Right lobe of liver (tissue), 4 donors: Measurements from ENCODE around the gene ASB15.

Experiments
- CTCF ChIP-seq, 4 donors: fragments of 200-600 bp in 3 of 4; fragments of 450-650 bp in 1 of 4; IDR thresholded peaks; one replicate each; pipeline versions ENCODE4 v1.5.1 to v1.8.0; 2016 to 2022; ENCODE audit warnings: antibody characterized with exemption in 4 of 4, mild to moderate bottlenecking in 2 of 4
- POLR2A ChIP-seq: fragments of 450-650 bp; IDR thresholded peaks from one replicate; pipeline ENCODE4 v1.6.1; 2017; ENCODE audit warnings: antibody characterized with exemption, mild to moderate bottlenecking
- donor health status: DM: no; HTN: no; CAD: no.
- donor health status: DM: no; HTN: no; CAD: no.
- donor health status: DM: no; HTN: yes; CAD: no.

DNA sequence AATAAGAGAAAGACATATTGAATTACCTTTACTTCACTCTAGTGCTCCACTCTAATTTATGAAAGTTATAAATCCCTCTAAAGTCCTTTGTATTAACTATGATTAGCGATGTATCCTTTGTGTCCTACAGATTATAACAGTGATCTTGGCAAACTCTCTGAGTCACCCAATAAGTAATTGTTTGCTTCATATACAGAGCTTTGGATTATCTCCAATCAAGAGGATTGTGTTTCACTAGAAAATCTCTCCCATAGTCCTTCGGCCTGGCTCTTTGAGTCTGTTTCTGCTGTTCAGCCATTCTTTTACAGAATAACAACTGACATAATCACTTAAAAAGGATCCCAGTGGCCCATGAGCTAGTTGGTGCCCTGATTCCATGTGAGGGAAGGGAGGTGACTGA lies 63.5 kb downstream of the ASB15 start:
- no peak for TF ChIP-seq CTCF (IDR thresholded peaks at IDR 0.05)
- TF ChIP-seq POLR2A: no peak
